ENCODE measurements around the gene PRRT1. TPM values are rescaled to one million over a fixed set of nuclear protein-coding genes. Genes with fewer than 3 reads are reported as not detected.

PRRT1 gene
- total RNA-seq, 2 donors from 2014 or later = 0.17 to 0.33 TPM

DNA sequence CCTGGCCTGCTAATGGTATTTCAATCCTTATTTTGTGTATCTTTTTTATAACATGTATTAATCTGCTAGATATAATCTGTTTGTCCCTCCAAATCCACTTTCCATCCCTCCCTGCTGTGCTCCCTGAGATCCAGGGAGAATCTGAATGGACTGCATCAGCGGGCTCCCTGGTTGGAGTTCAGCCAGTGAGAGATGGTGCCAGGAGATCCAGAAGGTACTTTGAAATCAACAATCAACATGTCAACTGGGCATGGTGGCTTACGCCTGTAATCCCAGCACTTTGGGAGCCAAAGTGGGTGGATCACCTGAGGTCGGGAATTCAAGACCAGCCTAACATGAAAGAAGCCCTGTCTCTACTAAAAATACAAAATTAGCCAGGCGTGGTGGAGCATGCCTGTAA, 28.1 kb downstream of the PRRT1 start:
- no peak for ATAC-seq
- DNase-seq (ENCODE audit: low spot score) = no peak
- no peaks in the 10 kb centered on the region for H3K9me3 Mint-ChIP-seq
- peaks cover 33% of the 10 kb centered on the region for H3K36me3 Mint-ChIP-seq
- no peak overlapping the region for H3K27ac Mint-ChIP-seq
- peaks cover 37 to 41% of the 10 kb centered on the region in 2 donors for H3K4me1 Mint-ChIP-seq (ENCODE audit: low read depth in 2 of 2)
- no peak overlapping the region for H3K4me3 Mint-ChIP-seq
- no peaks in the 10 kb centered on the region for H3K27me3 Mint-ChIP-seq

DNA sequence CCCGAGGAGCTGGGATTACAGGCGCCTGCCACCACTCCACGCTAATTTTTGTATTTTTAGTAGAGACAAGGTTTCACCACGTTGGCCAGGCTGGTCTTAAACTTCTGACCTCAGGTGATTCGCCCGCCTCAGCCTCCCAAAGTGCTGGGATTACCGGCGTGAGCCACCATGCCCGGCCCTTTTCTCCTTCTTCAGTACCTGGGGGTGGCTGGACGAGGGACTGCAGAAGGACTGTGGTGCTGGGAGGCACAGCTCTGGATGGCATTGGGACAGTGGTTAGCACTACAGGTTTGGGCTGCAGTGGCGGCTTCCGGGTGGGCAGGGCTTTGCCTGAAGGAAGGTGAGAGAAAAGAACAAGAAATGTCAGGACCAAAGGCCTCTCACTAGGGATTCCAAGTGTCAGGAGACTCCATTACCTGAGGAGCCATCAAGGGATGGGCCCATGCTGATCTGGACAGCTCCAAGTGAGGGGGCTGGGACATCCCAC, 31.1 kb downstream of the PRRT1 start:
- no peak for DNase-seq (ENCODE audit: low spot score)
- ATAC-seq = no peak
- peaks cover 9 to 23% of the 10 kb centered on the region in 2 donors for H3K4me1 Mint-ChIP-seq (ENCODE audit: low read depth in 2 of 2)
- H3K9me3 Mint-ChIP-seq = no peaks in the 10 kb centered on the region
- H3K27ac Mint-ChIP-seq = no peak overlapping the region
- H3K27me3 Mint-ChIP-seq = no peaks in the 10 kb centered on the region
- H3K4me3 Mint-ChIP-seq = no peak overlapping the region
- H3K36me3 Mint-ChIP-seq = peaks cover 23% of the 10 kb centered on the region

DNA sequence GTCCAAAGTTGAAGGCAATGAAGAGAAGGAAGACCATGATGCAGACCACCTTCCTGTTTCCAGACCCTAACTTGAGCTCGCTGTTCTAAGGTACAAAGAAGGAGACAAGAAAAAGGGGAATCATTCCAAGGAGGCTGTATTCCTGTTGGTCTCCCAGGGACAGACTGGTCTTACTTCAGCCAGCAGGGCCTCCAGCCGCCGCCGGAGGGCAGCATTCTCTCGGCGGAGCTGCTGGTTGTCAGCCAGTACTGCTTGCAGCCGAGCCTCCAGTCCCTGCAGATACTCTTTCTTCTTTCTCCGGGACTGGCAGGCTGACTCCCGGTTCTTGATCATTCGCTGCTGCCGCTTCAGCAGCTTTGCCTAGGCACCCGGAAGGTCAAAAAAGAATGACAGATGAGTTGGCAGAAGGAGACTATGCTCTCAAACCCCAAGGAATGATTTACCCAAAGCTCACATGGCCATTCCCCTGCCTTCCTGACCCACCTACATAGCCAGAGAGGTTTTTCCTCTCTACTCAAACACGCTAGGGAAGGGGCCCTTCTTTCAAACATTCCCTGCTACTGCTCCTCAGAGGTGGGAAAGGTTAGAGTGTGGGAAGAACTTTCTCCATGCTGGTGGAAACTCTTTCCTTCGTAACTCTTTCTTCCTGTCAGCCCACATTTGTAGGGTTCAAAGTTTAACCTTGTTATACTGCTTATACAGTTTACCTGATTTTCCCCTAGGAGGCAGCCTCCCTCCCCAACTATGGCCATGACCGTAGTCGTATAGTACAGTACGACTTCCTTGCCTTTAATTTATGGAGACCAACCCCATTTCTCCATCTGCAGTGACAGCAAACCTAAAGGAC, 32.7 kb downstream of the PRRT1 start:
- Mint-ChIP-seq H3K27me3 (no peaks in the 10 kb centered on the region), H3K27ac (no peak overlapping the region), H3K4me1 (ENCODE audit: low read depth in 2 of 2) (peaks cover under 1 to 17% of the 10 kb centered on the region in 2 donors), H3K36me3 (peaks cover 14% of the 10 kb centered on the region), H3K9me3 (no peaks in the 10 kb centered on the region), H3K4me3 (no peak overlapping the region)
- DNase-seq (ENCODE audit: low spot score) = peak; percentile 80
- ATAC-seq = peak; percentile 73 to 82

DNA sequence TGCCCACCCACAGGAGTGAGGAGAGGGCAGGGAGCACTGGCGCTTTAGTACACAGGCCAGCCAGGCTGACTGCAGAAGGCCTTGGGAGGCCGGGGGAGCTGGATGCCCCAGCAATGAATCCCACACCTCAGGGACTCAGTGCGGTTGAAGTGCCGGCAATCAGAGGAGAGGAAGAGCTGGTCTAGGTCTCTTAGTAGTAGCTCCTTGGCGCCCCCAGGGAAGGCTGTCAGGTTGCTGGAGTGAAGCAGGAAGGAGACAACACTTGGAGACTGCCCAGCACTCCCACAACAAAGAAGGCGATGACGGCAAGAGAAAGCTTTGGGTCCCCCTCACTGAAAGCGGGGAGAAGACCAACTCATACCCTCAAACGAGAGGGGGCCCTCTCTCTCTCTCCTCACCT, 34.3 kb downstream of the PRRT1 start:
- no peak overlapping the region for H3K27ac Mint-ChIP-seq
- no peak for ATAC-seq
- peaks cover 13% of the 10 kb centered on the region for H3K36me3 Mint-ChIP-seq

DNA sequence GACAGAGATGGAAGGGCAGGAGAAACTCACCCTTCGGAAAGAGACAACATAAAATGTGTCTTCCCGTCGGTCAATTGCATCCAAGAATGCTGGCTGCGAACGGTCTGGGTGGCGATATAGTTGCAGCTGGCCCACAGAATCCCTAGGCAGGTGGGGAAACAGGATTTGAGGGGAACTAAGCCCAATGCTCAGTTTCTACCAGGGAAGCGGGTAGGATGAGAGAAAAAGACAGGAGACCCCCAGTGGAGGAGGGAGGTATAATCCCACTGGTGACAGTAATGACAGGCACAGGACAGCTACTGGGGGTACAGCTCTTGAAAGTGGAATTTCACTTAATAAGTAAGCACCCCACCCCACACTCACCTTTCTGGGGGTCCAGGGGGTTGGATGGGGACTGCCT, 35.1 kb downstream of the PRRT1 start:
- H3K27ac Mint-ChIP-seq = no peak overlapping the region

More for the DNA sequence above, 34.3 kb downstream of the PRRT1 start:
- Mint-ChIP-seq H3K27me3 (no peaks in the 10 kb centered on the region), H3K4me3 (no peak overlapping the region), H3K9me3 (no peaks in the 10 kb centered on the region), H3K4me1 (ENCODE audit: low read depth in 2 of 2) (peaks cover 0 to 20% of the 10 kb centered on the region in 2 donors)
- DNase-seq (ENCODE audit: low spot score) = no peak

DNA sequence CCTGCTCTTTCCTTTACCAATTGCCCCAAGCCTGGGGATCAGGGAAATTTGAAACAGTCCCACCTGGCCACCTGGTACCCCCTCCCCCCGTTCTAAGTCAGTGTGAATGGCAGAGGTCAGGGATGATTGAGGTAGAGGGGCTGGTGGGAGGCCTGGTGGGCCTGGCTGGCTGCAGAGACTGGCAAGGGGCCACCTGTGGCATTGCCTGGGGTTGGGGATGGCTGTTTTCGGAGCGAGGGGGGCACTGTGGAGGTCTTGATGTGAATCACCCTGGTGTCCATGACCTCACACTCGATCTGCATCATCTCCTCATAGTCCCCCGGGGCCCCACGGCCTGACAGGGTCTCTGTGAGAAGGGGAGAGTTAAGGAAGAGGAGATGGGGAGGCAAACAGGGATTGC, 36.1 kb downstream of the PRRT1 start:
- peak overlapping the region in 1 of 2 donors; percentile 34 for H3K27ac Mint-ChIP-seq
- ATAC-seq (no peak), DNase-seq (ENCODE audit: low spot score) (no peak)
- no peak overlapping the region for H3K4me3 Mint-ChIP-seq
- H3K27me3 Mint-ChIP-seq = no peaks in the 10 kb centered on the region
- H3K4me1 Mint-ChIP-seq (ENCODE audit: low read depth in 2 of 2) = peaks cover 0 to 17% of the 10 kb centered on the region in 2 donors
- H3K36me3 Mint-ChIP-seq = peaks cover under 1% of the 10 kb centered on the region
- H3K9me3 Mint-ChIP-seq = no peaks in the 10 kb centered on the region

More for the DNA sequence above, 35.1 kb downstream of the PRRT1 start:
- no peaks in the 10 kb centered on the region for H3K9me3 Mint-ChIP-seq
- peaks cover 0 to 21% of the 10 kb centered on the region in 2 donors for H3K4me1 Mint-ChIP-seq (ENCODE audit: low read depth in 2 of 2)
- DNase-seq (ENCODE audit: low spot score) = no peak
- H3K4me3 Mint-ChIP-seq = no peak overlapping the region
- ATAC-seq = no peak
- H3K36me3 Mint-ChIP-seq = peaks cover 7% of the 10 kb centered on the region
- H3K27me3 Mint-ChIP-seq = no peaks in the 10 kb centered on the region

DNA sequence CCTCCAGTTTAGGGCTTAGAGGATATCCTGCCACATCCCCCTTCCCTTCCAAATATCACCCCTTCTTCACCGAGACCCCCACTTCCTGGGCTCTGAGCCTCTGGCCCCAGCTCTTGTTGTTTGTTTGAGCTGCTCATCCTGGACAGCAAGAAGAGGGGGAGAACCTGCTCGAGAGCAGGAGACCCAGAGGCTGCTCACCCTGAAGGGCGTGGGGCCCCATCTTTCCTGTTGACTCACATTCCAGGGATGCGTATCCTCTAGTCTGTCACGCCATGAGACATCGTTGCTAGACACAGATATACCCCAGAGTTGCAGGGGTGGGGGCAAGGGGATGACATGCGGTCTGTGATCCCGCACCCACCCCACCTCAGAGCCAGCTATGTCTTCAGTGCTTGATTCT, 36.9 kb downstream of the PRRT1 start:
- DNase-seq (ENCODE audit: low spot score) (no peak), ATAC-seq (no peak)
- H3K27me3 Mint-ChIP-seq = no peaks in the 10 kb centered on the region
- no peak overlapping the region for H3K4me3 Mint-ChIP-seq
- no peaks in the 10 kb centered on the region for H3K9me3 Mint-ChIP-seq
- peaks cover 0 to 19% of the 10 kb centered on the region in 2 donors for H3K4me1 Mint-ChIP-seq (ENCODE audit: low read depth in 2 of 2)
- no peaks in the 10 kb centered on the region for H3K36me3 Mint-ChIP-seq
- peak overlapping the region in 1 of 2 donors; percentile 34 for H3K27ac Mint-ChIP-seq

DNA sequence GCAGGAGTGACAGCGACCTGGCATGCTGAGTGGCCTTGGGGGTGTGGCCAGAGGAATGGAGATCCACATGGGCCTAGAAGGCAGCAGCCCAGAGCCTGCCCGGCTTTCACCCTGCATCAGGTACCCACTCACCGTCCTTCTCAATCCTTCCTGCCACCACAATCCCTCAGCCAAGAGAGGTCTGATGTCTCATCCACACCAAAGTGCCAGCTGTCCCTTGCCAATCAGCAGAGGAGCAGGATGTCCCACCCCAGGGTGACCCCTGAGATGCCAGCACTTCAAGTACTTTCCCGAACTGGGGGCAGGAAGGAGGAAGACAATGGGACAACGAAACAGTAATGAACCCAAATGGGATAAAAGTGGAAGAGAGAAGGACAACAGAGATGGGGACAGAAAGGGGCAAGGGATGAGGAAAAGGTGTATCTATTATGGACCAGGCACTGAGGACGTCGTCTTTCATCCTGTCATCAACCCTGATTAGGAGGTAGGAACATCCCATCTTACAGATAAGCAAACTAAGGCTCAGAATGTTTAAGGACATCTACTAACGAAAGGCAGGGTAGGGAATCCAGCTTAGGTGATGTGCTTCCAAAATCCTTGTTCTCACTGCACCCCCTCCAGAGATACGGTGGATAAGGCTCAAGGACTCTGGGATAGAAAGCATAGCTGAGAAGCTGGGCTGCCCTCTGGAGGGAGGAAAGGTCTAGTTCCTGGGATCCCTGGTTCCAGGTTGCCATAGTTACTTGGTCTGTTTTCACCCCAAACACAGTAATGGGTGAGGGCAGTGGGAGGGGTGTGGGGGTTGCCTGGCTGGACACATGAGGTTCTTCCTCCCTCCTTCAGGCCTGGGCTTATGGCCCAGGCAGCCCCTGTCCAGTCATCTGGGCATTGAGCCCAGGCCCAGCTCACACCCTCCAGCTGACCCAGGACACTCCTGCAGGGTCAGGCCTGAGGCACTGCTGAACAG, 38.1 kb downstream of the PRRT1 start:
- Mint-ChIP-seq H3K9me3 (no peaks in the 10 kb centered on the region), H3K36me3 (no peaks in the 10 kb centered on the region), H3K27me3 (peaks cover 4% of the 10 kb centered on the region in 2 donors), H3K4me1 (ENCODE audit: low read depth in 2 of 2) (peaks cover 0 to 22% of the 10 kb centered on the region in 2 donors), H3K4me3 (no peak overlapping the region), H3K27ac (peak overlapping the region in 1 of 2 donors; percentile 32)
- no peak for DNase-seq (ENCODE audit: low spot score)
- ATAC-seq = peak in 1 of 2 donors; percentile 12

DNA sequence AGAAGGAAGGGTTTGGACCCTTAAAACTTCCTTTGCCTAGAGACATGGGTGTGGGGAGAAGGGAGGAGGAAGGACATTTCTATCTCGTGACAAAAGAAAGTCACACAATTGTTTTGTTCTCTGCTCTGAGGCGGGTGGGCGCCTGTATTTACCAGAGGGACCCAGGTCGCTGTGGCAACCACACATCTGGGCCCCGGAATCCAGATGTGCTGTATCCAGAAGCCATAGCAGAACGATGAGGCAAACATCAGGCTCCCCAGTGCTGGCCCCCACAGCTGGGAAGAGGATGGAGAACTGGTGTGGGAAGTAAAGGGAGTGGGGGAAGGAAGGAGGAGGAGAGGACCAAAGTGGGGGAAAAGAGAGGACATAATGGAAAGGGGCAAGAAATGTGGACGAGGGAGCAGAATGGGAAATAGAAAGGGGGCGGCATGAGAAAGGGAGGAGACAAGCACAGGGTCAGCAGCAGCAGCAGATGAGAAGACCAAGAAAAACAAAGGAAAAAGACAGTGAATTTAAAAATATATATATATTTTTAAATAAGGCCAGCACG, 39.2 kb downstream of the PRRT1 start:
- H3K27ac Mint-ChIP-seq = peak overlapping the region in 1 of 2 donors; percentile 32
- no peaks in the 10 kb centered on the region for H3K9me3 Mint-ChIP-seq
- DNase-seq (ENCODE audit: low spot score) (no peak), ATAC-seq (no peak)
- no peak overlapping the region for H3K4me3 Mint-ChIP-seq
- peaks cover 0 to 24% of the 10 kb centered on the region in 2 donors for H3K4me1 Mint-ChIP-seq (ENCODE audit: low read depth in 2 of 2)
- peaks cover 10 to 11% of the 10 kb centered on the region in 2 donors for H3K27me3 Mint-ChIP-seq
- no peaks in the 10 kb centered on the region for H3K36me3 Mint-ChIP-seq

DNA sequence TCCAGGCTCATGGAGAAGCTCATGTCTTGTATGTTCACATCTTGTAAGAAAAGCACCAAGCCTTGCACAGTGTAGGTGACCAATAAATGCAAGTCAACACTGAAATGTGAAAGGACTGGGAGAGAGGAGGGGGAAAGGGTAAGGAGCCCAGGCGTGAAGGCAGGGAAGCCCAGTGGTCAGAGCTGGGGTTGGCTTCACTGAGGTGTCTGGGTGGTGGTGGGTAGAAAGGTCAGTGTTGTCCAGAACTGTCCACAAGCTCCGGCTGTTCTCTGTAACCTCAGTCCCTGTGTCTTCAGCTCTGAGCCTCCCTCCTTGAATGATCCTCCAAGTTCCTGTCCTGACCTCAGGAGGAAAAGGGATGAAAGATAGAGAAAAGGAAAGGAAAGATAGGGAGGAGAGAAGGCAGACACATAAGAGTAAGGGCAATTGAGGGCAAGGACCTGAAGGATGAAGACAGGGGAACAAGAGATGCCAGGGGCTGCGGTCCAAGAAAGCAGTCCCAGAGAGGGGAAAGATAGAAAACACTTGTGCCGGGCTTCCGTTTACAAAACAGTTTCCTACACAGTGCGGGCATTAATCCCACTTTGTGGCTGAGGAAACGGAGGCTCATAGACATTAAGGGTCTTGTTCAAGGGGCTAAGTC, 40.2 kb downstream of the PRRT1 start:
- Mint-ChIP-seq H3K27ac (no peak overlapping the region), H3K9me3 (no peaks in the 10 kb centered on the region)

DNA sequence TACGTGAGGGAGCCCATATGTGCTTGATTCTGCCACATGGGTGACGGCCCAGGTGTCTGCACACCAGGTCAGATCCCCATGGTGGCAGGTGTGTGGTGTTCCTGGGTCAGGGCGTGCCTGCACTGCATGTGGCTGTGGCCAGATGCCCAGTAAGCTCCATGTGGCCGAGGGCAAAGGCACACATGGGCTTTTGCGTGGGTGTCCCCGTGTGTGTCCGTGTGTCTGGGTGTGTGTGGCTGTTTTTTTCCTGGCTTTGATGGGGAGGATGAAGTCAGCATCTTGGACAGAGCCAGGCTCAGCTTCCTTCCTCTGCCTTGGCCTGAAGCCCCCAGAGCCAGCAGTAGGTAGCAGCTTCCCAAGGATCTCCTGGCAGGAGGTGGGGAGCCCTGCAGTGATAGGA, 41.1 kb downstream of the PRRT1 start:
- Mint-ChIP-seq H3K4me1 (ENCODE audit: low read depth in 2 of 2) (peaks cover 0 to 25% of the 10 kb centered on the region in 2 donors), H3K27ac (no peak overlapping the region), H3K4me3 (no peak overlapping the region), H3K27me3 (peaks cover 16 to 18% of the 10 kb centered on the region in 2 donors), H3K9me3 (no peaks in the 10 kb centered on the region), H3K36me3 (no peaks in the 10 kb centered on the region)
- no peak for ATAC-seq
- DNase-seq (ENCODE audit: low spot score) = no peak

More for the DNA sequence above, 40.2 kb downstream of the PRRT1 start:
- ATAC-seq (no peak), DNase-seq (ENCODE audit: low spot score) (no peak)
- Mint-ChIP-seq H3K27me3 (peaks cover 13% of the 10 kb centered on the region in 2 donors), H3K4me3 (no peak overlapping the region), H3K36me3 (no peaks in the 10 kb centered on the region), H3K4me1 (ENCODE audit: low read depth in 2 of 2) (peaks cover 0 to 25% of the 10 kb centered on the region in 2 donors)

DNA sequence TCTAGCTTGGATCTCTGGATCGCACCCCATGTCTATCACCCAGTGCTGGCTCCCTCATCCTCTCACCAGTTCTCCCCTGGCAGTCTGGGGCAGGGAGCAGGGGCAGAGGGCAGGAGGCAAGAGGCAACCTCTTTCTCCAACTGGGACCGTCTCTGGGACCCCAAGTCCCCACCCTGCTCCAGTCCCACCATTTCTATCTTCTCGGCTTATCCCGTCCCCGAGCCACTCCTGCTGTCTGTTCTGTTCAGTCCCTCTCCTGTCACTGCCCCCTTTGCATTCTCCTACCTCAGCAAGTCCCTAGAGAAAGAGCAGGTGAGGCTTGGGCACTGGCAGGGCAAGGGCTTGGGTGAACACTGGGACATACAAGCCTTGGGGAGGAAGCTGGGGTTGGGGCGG, 42.0 kb downstream of the PRRT1 start:
- H3K27me3 Mint-ChIP-seq = peaks cover 22 to 24% of the 10 kb centered on the region in 2 donors
- H3K4me3 Mint-ChIP-seq = no peak overlapping the region
- DNase-seq (ENCODE audit: low spot score) (no peak), ATAC-seq (no peak)
- H3K9me3 Mint-ChIP-seq = no peaks in the 10 kb centered on the region
- peaks cover 0 to 25% of the 10 kb centered on the region in 2 donors for H3K4me1 Mint-ChIP-seq (ENCODE audit: low read depth in 2 of 2)
- no peaks in the 10 kb centered on the region for H3K36me3 Mint-ChIP-seq
- no peak overlapping the region for H3K27ac Mint-ChIP-seq
